ENCODE results near the gene CSMD2.

Gene CSMD2

DNA sequence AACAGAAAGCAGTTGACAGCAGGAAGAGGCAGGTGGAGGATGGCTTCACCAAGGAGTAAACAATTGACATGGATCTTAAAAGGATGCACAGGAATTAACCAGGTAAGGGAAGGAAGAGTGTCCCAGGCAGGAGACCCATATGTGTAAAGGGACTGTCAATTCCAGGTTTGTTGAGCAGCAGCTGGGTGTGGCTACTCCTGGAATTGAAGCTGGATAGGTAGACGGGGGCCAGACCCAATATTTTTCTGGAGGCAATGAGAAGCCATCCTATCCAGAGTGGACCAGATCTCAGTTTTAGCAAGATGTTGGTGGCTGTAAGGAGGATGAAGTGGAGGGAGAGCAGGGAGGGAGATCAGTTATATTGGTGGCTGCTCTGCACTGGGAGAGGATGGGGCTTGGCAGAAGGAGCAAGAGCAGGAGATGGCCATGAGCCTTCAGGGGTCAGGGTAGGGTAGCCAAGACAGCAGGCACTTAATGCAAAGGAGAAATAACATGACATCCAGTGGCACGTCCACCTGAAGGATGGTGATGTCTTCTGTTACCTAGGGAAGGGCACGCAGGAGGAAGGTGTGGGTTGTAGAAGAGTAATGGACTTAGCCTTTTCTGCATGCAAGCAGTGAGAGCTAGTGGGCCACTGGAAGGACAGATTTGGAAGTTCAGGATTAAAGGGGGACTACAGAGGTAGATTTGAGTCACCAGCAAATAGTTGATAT is 447.9 kb downstream of the CSMD2 start:
- no peaks in the 10 kb centered on the region for H3K36me3 Mint-ChIP-seq (ENCODE audit: insufficient read depth)
- H3K27ac Mint-ChIP-seq (ENCODE audit: low read depth): no peak overlapping the region
- H3K9me3 Mint-ChIP-seq: no peaks in the 10 kb centered on the region
- ATAC-seq (replicated peaks; ENCODE audit: extremely low read depth, poor library complexity, severe bottlenecking) (no peak), DNase-seq (ENCODE audit: low spot score in 2 of 2) (no peak)
- H3K4me1 Mint-ChIP-seq: no peaks in the 10 kb centered on the region
- H3K4me3 Mint-ChIP-seq: no peak overlapping the region
- H3K27me3 Mint-ChIP-seq: peaks cover 39% of the 10 kb centered on the region

DNA sequence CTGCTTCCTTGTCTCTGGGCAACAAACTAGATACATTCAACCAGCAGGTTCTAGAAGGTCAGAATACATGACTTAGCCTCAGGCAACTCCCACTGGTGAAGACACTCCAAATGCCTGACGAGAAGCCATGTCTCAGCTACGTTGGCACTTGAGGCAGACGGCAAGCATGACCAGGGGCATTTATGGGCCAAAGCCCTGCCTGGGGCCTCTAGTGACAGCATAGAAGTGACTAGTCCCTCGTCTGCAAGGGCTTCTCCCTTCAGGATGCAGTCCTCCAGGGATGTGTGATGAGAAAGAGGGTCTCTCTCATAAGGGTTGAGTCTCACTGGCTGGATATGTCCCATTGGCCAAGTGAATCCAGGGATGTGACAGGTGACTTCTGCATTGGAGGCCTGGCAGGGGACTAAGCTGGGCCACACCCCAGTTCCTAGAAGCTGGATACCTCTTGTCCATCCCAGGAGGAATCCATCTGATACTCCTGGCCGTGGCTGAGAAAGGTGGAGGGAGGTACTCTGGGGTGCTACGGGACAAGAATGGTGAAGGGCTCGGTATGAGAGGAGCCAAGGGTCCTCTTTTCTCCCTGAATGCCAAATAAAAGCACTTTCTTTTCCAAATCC is 449.7 kb downstream of the CSMD2 start:
- Mint-ChIP-seq H3K36me3 (ENCODE audit: insufficient read depth) (no peaks in the 10 kb centered on the region), H3K4me3 (no peak overlapping the region), H3K27me3 (peaks cover 58% of the 10 kb centered on the region), H3K27ac (ENCODE audit: low read depth) (no peak overlapping the region), H3K9me3 (no peaks in the 10 kb centered on the region), H3K4me1 (no peaks in the 10 kb centered on the region)
- ATAC-seq (replicated peaks; ENCODE audit: extremely low read depth, poor library complexity, severe bottlenecking) (no peak), DNase-seq (ENCODE audit: low spot score in 2 of 2) (no peak)

DNA sequence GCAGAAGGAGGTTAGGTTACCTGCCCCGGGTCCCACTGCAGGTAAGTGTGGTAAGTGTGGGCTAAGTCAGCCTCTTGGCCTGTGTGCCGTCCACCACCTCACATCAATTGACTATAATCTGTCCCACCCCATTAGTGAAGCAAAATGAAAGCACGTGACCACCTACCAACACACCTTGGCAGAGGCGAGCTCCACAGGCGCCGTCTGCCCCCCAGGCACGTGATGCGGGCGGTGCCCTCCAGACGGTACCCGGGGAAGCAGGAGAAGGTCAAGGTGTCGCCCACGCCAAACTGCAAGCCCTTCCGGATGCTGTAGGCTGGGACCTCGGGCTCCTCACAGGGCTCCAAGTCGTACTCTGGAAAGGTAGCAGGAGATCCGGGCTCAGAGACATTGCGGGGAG is 450.6 kb downstream of the CSMD2 start:
- no peak for DNase-seq (ENCODE audit: low spot score in 2 of 2)
- no peaks in the 10 kb centered on the region for H3K36me3 Mint-ChIP-seq (ENCODE audit: insufficient read depth)
- no peak overlapping the region for H3K4me3 Mint-ChIP-seq
- H3K27ac Mint-ChIP-seq (ENCODE audit: low read depth): no peak overlapping the region
- H3K4me1 Mint-ChIP-seq: no peaks in the 10 kb centered on the region
- no peaks in the 10 kb centered on the region for H3K9me3 Mint-ChIP-seq
- peaks cover 66% of the 10 kb centered on the region for H3K27me3 Mint-ChIP-seq
- no peak for ATAC-seq (replicated peaks; ENCODE audit: extremely low read depth, poor library complexity, severe bottlenecking)

DNA sequence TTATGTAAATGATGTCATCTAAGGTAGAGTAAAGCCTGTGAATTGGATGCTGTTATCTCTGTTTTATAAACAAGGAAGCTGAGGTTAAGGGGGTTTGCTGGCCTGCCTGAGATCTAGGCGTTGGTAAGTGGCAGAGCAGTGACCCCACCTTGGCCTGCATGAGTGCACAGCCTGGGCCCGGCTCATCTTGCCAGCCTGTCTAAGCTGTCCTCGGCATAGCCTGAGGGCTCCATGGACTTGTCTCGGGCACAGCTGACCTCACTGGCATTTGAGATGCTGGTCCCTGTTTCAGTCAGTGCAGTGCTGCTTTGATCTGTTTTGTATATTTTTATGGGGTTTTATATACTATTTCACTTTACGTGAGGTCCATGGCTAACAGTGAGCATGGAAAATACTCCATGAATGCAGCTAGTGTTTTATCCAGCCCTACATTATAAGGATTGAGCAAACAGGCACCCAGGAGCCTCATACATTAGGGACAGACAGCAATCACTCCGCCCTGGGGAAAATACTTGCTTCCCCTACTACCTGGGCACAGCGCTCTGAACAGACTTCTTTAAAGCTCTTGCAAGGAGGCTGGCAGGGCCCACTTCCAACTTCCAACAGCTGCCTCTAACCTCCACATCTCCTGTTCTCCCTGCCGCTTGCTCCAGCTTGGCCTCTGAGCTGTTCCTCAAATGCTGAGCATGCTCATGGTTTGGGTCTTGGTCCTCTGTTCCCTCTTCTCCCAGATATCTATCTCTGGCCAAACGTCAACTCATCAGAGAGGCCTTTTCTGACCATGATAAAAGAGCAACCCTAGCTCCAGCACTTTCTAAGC is 451.8 kb downstream of the CSMD2 start:
- Mint-ChIP-seq H3K4me3 (no peak overlapping the region), H3K27ac (ENCODE audit: low read depth) (no peak overlapping the region), H3K9me3 (no peaks in the 10 kb centered on the region), H3K4me1 (no peaks in the 10 kb centered on the region), H3K27me3 (peaks cover 76% of the 10 kb centered on the region), H3K36me3 (ENCODE audit: insufficient read depth) (no peaks in the 10 kb centered on the region)
- ATAC-seq (replicated peaks; ENCODE audit: extremely low read depth, poor library complexity, severe bottlenecking) (no peak), DNase-seq (ENCODE audit: low spot score in 2 of 2) (no peak)

DNA sequence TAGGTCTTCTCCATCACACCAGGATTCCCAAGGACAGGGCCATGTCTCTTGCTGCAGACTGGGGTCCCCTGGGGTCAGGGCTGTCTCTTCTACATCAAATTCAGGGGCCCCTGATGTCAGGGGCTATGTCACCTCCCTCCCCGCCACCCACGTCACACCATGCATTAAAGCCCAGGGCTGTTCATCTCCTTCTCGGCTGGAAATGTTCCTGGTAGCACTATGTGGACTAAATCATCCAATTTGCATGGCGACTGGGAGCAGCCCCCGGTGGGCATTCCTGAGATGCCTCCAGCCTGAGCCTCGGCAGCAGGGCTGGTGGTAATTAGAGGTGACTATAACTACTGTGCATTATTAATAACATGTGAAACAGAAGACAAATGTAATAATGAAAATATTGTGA is 452.8 kb downstream of the CSMD2 start:
- DNase-seq (ENCODE audit: low spot score in 2 of 2) (no peak), ATAC-seq (replicated peaks; ENCODE audit: extremely low read depth, poor library complexity, severe bottlenecking) (no peak)
- Mint-ChIP-seq H3K36me3 (ENCODE audit: insufficient read depth) (no peaks in the 10 kb centered on the region), H3K27ac (ENCODE audit: low read depth) (no peak overlapping the region), H3K9me3 (no peaks in the 10 kb centered on the region), H3K4me1 (no peaks in the 10 kb centered on the region), H3K4me3 (no peak overlapping the region), H3K27me3 (peaks cover 86% of the 10 kb centered on the region)

DNA sequence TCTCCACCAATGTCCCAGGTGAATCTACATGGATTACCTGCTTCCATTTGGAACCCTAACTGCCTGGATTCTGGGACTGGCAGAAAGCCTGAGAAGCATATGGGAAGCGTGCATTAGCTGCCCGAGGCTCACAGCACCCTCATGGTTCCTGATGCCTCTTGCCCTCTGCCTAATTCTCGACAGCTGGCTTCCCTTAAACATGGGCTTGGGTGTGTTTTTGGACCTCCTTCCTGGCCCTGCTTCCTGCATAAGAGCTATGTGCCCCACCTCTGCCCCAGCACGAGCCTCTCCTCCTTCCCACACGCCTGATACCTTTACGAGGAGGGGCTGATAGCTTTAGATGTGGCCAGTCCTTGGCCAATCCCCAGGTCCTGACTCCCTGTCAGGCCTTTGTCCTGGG is 453.5 kb downstream of the CSMD2 start:
- Mint-ChIP-seq H3K27ac (ENCODE audit: low read depth) (no peak overlapping the region), H3K27me3 (peaks cover 86% of the 10 kb centered on the region), H3K36me3 (ENCODE audit: insufficient read depth) (no peaks in the 10 kb centered on the region), H3K4me3 (no peak overlapping the region), H3K4me1 (no peaks in the 10 kb centered on the region), H3K9me3 (no peaks in the 10 kb centered on the region)
- ATAC-seq (replicated peaks; ENCODE audit: extremely low read depth, poor library complexity, severe bottlenecking): no peak
- no peak for DNase-seq (ENCODE audit: low spot score in 2 of 2)

DNA sequence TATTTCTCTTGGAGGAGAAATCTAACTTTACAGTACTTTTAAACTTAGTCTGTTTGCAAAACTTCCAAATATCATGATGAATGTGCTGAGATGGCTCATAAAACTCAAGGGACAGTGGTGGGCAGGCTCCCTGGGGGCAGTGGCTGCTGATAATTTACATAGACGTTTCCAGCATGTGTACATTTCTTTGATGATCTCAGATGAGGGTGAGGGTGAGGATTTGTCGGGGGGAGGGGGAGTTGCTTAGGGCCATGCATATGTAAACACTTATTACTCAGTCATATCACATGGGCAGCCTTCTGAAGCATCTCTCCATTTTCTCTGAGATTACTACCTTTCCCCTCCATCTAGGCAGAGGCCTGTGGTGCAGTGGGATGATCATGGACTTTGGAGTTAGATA is 454.1 kb downstream of the CSMD2 start:
- DNase-seq (ENCODE audit: low spot score in 2 of 2): no peak
- peaks cover 89% of the 10 kb centered on the region for H3K27me3 Mint-ChIP-seq
- H3K36me3 Mint-ChIP-seq (ENCODE audit: insufficient read depth): no peaks in the 10 kb centered on the region

DNA sequence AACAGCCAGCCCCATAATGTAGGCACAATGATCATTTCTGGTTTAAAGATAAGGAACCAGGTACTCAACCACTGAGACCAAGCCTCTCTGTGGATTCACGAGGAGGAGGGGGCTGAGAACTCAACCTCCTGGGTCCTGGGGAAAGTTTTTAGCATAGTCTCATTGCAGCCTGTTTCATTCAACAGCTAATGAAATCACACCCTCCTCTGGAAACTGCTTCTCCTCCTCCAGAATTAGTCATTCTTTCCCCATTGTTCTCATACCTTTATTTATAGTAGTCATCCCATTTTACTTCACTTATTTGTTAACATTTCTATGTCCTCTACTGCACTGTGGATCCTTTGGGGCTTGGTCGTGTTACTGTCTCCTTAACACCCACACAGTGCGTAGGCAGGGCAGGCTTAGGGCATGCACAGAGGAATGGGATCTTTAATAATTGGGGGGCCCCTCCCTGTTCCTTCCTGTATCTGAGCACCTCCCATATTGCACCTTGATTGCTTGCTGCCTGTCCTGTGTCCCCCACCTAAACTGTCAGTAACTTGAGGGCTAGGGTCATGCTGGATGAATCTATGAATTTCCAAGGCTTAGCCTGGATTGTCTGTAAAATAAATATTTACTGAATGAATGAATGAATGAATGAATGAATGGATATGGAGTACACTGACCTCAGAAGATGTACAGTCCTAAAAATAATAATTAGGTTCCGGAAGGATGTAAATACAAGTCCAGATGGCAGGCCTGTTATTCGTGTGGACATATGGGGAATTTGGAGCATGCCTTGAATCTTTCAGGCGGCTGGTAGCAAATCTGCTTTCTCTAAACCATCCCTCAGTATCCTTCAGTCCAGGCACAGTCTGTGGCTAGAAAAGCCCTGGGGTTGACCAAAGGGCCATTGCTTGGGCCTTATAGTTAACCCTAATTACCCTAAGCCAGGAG is 455.0 kb downstream of the CSMD2 start:
- Mint-ChIP-seq H3K27ac (ENCODE audit: low read depth) (no peak overlapping the region), H3K4me3 (no peak overlapping the region), H3K9me3 (no peaks in the 10 kb centered on the region), H3K27me3 (peaks cover 88% of the 10 kb centered on the region), H3K4me1 (no peaks in the 10 kb centered on the region), H3K36me3 (ENCODE audit: insufficient read depth) (no peaks in the 10 kb centered on the region)
- DNase-seq (ENCODE audit: low spot score in 2 of 2) (no peak), ATAC-seq (replicated peaks; ENCODE audit: extremely low read depth, poor library complexity, severe bottlenecking) (no peak)

More for the DNA sequence above, 454.1 kb downstream of the CSMD2 start:
- Mint-ChIP-seq H3K27ac (ENCODE audit: low read depth) (no peak overlapping the region), H3K4me1 (no peaks in the 10 kb centered on the region), H3K4me3 (no peak overlapping the region), H3K9me3 (no peaks in the 10 kb centered on the region)
- no peak for ATAC-seq (replicated peaks; ENCODE audit: extremely low read depth, poor library complexity, severe bottlenecking)

DNA sequence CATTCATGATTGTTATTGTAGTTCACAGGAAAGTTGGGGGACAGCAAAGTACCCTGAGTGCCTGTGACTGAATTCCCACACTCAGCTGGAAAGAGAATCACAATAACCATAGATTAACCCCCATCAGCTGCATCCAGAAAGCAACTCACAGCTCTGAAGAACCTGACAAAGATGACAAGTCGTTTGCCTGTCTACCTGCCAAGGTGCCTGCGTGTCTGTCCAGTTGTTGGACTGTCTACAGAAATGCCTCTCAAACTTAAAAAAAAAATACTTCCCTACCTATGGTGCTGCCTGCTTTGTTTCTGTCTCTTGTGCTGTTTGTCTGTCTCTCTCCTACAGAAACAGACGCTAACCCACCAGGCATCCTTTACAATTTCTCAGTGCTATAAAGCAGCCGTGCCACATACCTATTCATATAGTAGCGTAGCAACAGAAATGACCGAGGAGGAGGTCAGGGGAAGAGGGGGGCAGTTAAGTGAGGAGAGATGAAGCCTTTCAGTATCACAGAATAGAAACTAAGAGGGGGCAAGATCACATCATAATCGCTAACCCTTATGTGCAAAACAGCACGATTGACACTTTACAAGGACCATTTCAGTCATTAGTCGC is 455.8 kb downstream of the CSMD2 start:
- Mint-ChIP-seq H3K27ac (ENCODE audit: low read depth) (no peak overlapping the region), H3K36me3 (ENCODE audit: insufficient read depth) (no peaks in the 10 kb centered on the region), H3K4me3 (no peak overlapping the region), H3K4me1 (no peaks in the 10 kb centered on the region), H3K27me3 (peaks cover 80% of the 10 kb centered on the region), H3K9me3 (no peaks in the 10 kb centered on the region)
- no peak for ATAC-seq (replicated peaks; ENCODE audit: extremely low read depth, poor library complexity, severe bottlenecking)
- DNase-seq (ENCODE audit: low spot score in 2 of 2): no peak

DNA sequence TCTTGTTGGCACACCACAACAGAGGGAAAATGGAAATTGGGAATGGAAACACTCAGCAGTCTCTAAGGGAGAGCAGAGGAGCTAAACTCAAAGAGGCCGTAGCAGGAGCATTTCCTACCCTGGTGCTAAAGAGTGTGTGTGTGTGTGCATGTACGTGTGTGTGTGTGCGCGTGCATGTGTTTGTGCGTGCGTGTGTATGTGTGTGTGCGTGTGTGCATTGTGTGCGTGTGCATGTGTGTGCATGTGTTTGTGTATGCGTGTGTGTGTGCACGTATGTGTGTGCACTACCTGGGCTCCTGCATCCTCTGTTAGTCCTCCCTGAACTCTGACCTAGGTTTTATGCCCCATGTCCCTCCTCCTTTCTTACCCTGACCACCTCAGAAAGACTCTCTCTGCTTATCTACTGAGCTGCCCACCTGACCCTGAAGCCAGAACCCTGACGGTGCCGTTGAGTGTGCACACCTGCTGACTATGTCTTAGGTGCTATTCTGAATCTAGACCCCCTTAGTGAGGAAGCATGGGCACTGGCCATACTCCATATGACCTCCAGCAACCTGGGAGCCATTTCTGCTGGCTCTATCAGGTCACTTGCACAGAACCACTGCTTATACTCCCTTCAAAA is 458.3 kb downstream of the CSMD2 start:
- Mint-ChIP-seq H3K27ac (ENCODE audit: low read depth) (no peak overlapping the region), H3K27me3 (peaks cover 80% of the 10 kb centered on the region), H3K36me3 (ENCODE audit: insufficient read depth) (no peaks in the 10 kb centered on the region), H3K4me1 (no peaks in the 10 kb centered on the region), H3K4me3 (no peak overlapping the region), H3K9me3 (no peaks in the 10 kb centered on the region)
- ATAC-seq (replicated peaks; ENCODE audit: extremely low read depth, poor library complexity, severe bottlenecking) (no peak), DNase-seq (ENCODE audit: low spot score in 2 of 2) (no peak)

DNA sequence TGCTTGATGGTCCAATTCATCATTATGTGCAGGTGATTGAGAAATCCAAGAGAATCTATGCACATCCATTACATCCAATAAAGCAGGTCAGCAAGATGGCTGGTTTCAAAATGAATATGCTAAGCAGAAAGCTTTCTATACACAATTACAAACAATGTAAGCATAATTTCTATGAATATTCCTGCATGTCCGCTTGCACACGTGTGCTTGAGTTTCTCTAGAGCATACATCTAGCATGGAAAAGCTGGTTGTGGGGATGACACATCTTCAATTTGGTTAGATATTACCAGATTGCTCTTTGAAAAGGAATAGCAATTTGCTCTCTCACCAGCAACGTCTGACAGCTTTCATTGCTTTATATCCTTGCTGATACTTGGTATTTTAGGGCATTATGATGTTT is 461.6 kb downstream of the CSMD2 start:
- DNase-seq (ENCODE audit: low spot score in 2 of 2) (no peak), ATAC-seq (replicated peaks; ENCODE audit: extremely low read depth, poor library complexity, severe bottlenecking) (no peak)
- Mint-ChIP-seq H3K36me3 (ENCODE audit: insufficient read depth) (no peaks in the 10 kb centered on the region), H3K4me3 (no peak overlapping the region), H3K27me3 (peaks cover 74% of the 10 kb centered on the region), H3K9me3 (no peaks in the 10 kb centered on the region), H3K27ac (ENCODE audit: low read depth) (no peak overlapping the region), H3K4me1 (no peaks in the 10 kb centered on the region)
